ENCODE results near the gene MAB21L2.

MAB21L2 gene

GRCh38 chr4:150628073-150628472 is 46.1 kb downstream of the MAB21L2 start:
- Mint-ChIP-seq H3K36me3 (peaks cover 20% of the 10 kb centered on the region), H3K27me3 (no peaks in the 10 kb centered on the region), H3K27ac (no peak overlapping the region), H3K9me3 (no peaks in the 10 kb centered on the region), H3K4me1 (no peaks in the 10 kb centered on the region), H3K4me3 (no peak overlapping the region)

- H3K27me3 Mint-ChIP-seq = no peaks in the 10 kb centered on the region
- no peak overlapping the region for H3K4me3 Mint-ChIP-seq
- H3K4me1 Mint-ChIP-seq = no peaks in the 10 kb centered on the region
- H3K9me3 Mint-ChIP-seq = peaks cover 13% of the 10 kb centered on the region
- no peak overlapping the region for H3K27ac Mint-ChIP-seq
- H3K36me3 Mint-ChIP-seq = peaks cover 34% of the 10 kb centered on the region
Measured at GRCh38 chr4:150632639-150633038, 50.7 kb downstream of the MAB21L2 start.
